H54 (cell line): ENCODE data around the gene OR1L4.

Source experiments
- DNase-seq: peaks from one replicate; pipeline ENCODE4 v3.0.0; 2011; ENCODE audit warnings: low spot score, mixed read lengths; ENCODE audit not compliant: insufficient read length
- FAIRE-seq: peaks from 3 replicates; lab custom pipeline; 2011; peaks lifted over from hg19 to GRCh38; lab: Jason Lieb, UNC
- POLR2A ChIP-seq: IDR thresholded peaks from 2 replicates; pipeline ENCODE4 v1.6.1; 2011; ENCODE audit warnings: low read depth, mild to moderate bottlenecking, low read length

The OR1L4 gene

GRCh38 chr9:122723690-122724089, at the start of gene OR1L4:
Gene OR1L4 (plus strand): TSS chr9:122723990. CDS start chr9:122723990, 0 bp downstream.
- no peak for FAIRE-seq
- no peak for TF ChIP-seq POLR2A
- DNase-seq, result no peak

GRCh38 chr9:122684851-122685250, 38.9 kb upstream of the OR1L4 start:
- FAIRE-seq (no peak), DNase-seq (no peak)
- no peak for TF ChIP-seq POLR2A

- peak; percentile 19 for DNase-seq
- no peak for TF ChIP-seq POLR2A
Measured at GRCh38 chr9:122695696-122696095, 28.1 kb upstream of the OR1L4 start.

GRCh38 chr9:122718038-122718437, 5.8 kb upstream of the OR1L4 start:
- TF ChIP-seq POLR2A, result no peak
- FAIRE-seq (no peak), DNase-seq (no peak)

More at GRCh38 chr9:122695696-122696095, 28.1 kb upstream of the OR1L4 start:
- peak; percentile 96 for FAIRE-seq

GRCh38 chr9:122719218-122719617, 4.6 kb upstream of the OR1L4 start:
- DNase-seq (no peak), FAIRE-seq (no peak)
- no peak for TF ChIP-seq POLR2A

GRCh38 chr9:122742003-122742402, 18.2 kb downstream of the OR1L4 start, which contains the start of gene OR1L6:
Gene OR1L6 (plus strand): TSS chr9:122742303. CDS start chr9:122749848, 7,545 bp downstream.
- no peak for TF ChIP-seq POLR2A
- FAIRE-seq, result no peak
- DNase-seq, result no peak

- FAIRE-seq (peak; percentile 67), DNase-seq (no peak)
- no peak for TF ChIP-seq POLR2A
Measured at GRCh38 chr9:122754825-122755224, 31.0 kb downstream of the OR1L4 start.

GRCh38 chr9:122767817-122768216, 44.0 kb downstream of the OR1L4 start:
- TF ChIP-seq POLR2A, result no peak
- DNase-seq (no peak), FAIRE-seq (no peak)
